ENCODE results near the gene LRRC36.

DNA sequence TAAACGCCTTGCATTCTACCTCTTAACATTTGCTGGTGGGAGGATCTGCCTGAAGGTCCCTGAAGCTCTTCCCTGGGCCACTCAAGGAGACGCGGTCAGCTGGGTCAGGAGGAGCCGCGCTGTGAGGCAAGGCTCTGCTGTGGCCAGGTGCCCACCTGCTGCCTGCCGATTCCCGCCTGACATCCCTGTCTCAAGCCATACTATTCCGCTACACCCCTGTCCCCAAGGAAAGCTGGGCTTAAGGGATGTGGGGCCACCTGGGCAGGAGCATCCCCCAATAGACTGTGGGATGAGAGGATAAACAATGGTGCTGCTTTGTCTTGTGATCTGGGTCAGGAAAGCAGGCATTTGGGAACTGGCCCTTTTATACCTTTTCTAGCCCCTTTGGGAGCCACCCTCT, 61.6 kb downstream of the LRRC36 start:
- no peak for TF ChIP-seq POLR2A (IDR thresholded peaks at IDR 0.05)
- TF ChIP-seq CTCF (IDR thresholded peaks at IDR 0.05) = no peak
